Measurements from ENCODE around the gene EFNA5. TPM values are rescaled to one million over a fixed set of nuclear protein-coding genes. Genes with fewer than 3 reads are reported as not detected.
A peak's percentile ranks its signal among the peaks of the same experiment; 100 is the strongest.

The EFNA5 gene
- total RNA-seq, 1 experiment from 2014 or later = 42.7 TPM

GRCh38 chr5:107576155-107576554 lies 94.6 kb downstream of the EFNA5 start:
- Histone ChIP-seq H3K27ac (peak overlapping the region; percentile 100), H4K20me1 (ENCODE audit: insufficient read depth) (no peaks in the 10 kb centered on the region)
- BruUV-seq (replicated peaks) = no TSS peak

GRCh38 chr5:107574287-107574686 lies 96.5 kb downstream of the EFNA5 start:
- no peak for DNase-seq
- CTCF ChIA-PET = no interaction called here
- no TSS peak for BruUV-seq (replicated peaks)
- intact Hi-C loops (cut with micrococcal nuclease; ENCODE audit: unreplicated experiment) = loop anchor here (5.0 to 10.0 kb wide), 4 partner anchors 52 to 1159 kb away; no protein-coding TSS in a partner anchor
- POLR2A ChIA-PET (ENCODE audit: unreplicated experiment) = no interaction called here
- Histone ChIP-seq H3K9me3 (ENCODE audit: insufficient read depth, low read depth) (no peaks in the 10 kb centered on the region), H2AFZ (no peak overlapping the region), H3K27me3 (ENCODE audit: insufficient read depth, low read depth) (no peaks in the 10 kb centered on the region), H3K9me2 (ENCODE audit: insufficient read depth) (no peaks in the 10 kb centered on the region), H3K36me3 (ENCODE audit: low read depth) (0 out of 2 replicates have a peak, but pooled peaks cover 3% of the 10 kb centered on the region), H3K79me2 (ENCODE audit: low read depth) (peaks cover 86% of the 10 kb centered on the region), H3K27ac (peak overlapping the region; percentile 100), H3F3A (ENCODE audit: insufficient read depth, low read depth) (peaks cover 73% of the 10 kb centered on the region), H4K20me1 (ENCODE audit: insufficient read depth) (no peaks in the 10 kb centered on the region), H3K4me2 (no peak overlapping the region), H3K4me1 (replicated peaks; ENCODE audit: insufficient read depth) (peaks cover 93% of the 10 kb centered on the region), H3K4me3 (no peak overlapping the region)
- TF ChIP-seq CTCF (conservative IDR thresholded peaks at IDR 0.05) = no peak
- no peak for TF ChIP-seq EZH2 (IDR thresholded peaks at IDR 0.05; ENCODE audit: low read depth)

More at GRCh38 chr5:107576155-107576554, 94.6 kb downstream of the EFNA5 start:
- intact Hi-C loops (cut with micrococcal nuclease; ENCODE audit: unreplicated experiment) = loop anchor here (10.0 kb wide), 1 partner anchor 1161 kb away; no protein-coding TSS in a partner anchor
- Histone ChIP-seq H3K4me2 (peak overlapping the region; percentile 74), H3K4me1 (replicated peaks; ENCODE audit: insufficient read depth) (peaks cover 92% of the 10 kb centered on the region), H3K4me3 (peak overlapping the region; percentile 42), H3K9me3 (ENCODE audit: insufficient read depth, low read depth) (no peaks in the 10 kb centered on the region), H3F3A (ENCODE audit: insufficient read depth, low read depth) (peaks cover 62% of the 10 kb centered on the region), H3K27me3 (ENCODE audit: insufficient read depth, low read depth) (no peaks in the 10 kb centered on the region), H3K9me2 (ENCODE audit: insufficient read depth) (no peaks in the 10 kb centered on the region), H2AFZ (no peak overlapping the region), H3K36me3 (ENCODE audit: low read depth) (no peaks in the 10 kb centered on the region), H3K79me2 (ENCODE audit: low read depth) (peaks cover 87% of the 10 kb centered on the region)
- TF ChIP-seq CTCF (conservative IDR thresholded peaks at IDR 0.05) (no peak), EZH2 (IDR thresholded peaks at IDR 0.05; ENCODE audit: low read depth) (no peak)
- ChIA-PET POLR2A (ENCODE audit: unreplicated experiment) (no interaction called here), CTCF (no interaction called here)
- DNase-seq = no peak

- no peak overlapping the region for H2AFZ ChIP-seq
- POLR2A ChIA-PET (ENCODE audit: unreplicated experiment) = interaction anchor here (0.5 to 1.3 kb wide), 8 partner anchors 16 to 185 kb away, joined by 3 to 12 read pairs (median 5); no protein-coding TSS in a partner anchor
- TF ChIP-seq EZH2 (IDR thresholded peaks at IDR 0.05; ENCODE audit: low read depth) = no peak
- TF ChIP-seq CTCF (conservative IDR thresholded peaks at IDR 0.05) = no peak
- DNase-seq = no peak
- H3K79me2 ChIP-seq (ENCODE audit: low read depth) = peaks cover 85% of the 10 kb centered on the region
- no peaks in the 10 kb centered on the region for H3K27me3 ChIP-seq (ENCODE audit: insufficient read depth, low read depth)
- H3K9me3 ChIP-seq (ENCODE audit: insufficient read depth, low read depth) = no peaks in the 10 kb centered on the region
- H3K4me3 ChIP-seq = peak overlapping the region; percentile 36; the same call in 1 of the 2 replicates
- peaks cover 59% of the 10 kb centered on the region for H3F3A ChIP-seq (ENCODE audit: insufficient read depth, low read depth)
- H3K27ac ChIP-seq = peak overlapping the region; percentile 100
- H3K36me3 ChIP-seq (ENCODE audit: low read depth) = 0 out of 2 replicates have a peak, but pooled peaks cover 3% of the 10 kb centered on the region
- no peaks in the 10 kb centered on the region for H3K9me2 ChIP-seq (ENCODE audit: insufficient read depth)
- no peaks in the 10 kb centered on the region for H4K20me1 ChIP-seq (ENCODE audit: insufficient read depth)
- BruUV-seq (replicated peaks) = TSS peak; percentile 75
- CTCF ChIA-PET = interaction anchor here (0.6 to 1.8 kb wide), 9 partner anchors 16 to 325 kb away, joined by 3 to 13 read pairs (median 4); no protein-coding TSS in a partner anchor
- H3K4me1 ChIP-seq (replicated peaks; ENCODE audit: insufficient read depth) = peaks cover 86% of the 10 kb centered on the region
- intact Hi-C loops (cut with micrococcal nuclease; ENCODE audit: unreplicated experiment) = loop anchor here (1.0 to 10.0 kb wide), 9 partner anchors 51 to 1158 kb away; no protein-coding TSS in a partner anchor
- H3K4me2 ChIP-seq = peak overlapping the region; percentile 78
Observed at GRCh38 chr5:107572715-107573368, 97.9 kb downstream of the EFNA5 start.

All from PC-9 (cell line).